ENCODE measurements around the gene CDC6.

CDC6 gene

GRCh38 chr17:40328386-40328766 is 40.7 kb downstream of the CDC6 start:
- Histone ChIP-seq H3K9ac (ENCODE audit: low read length) (peak overlapping the region; percentile 53), H2BK5ac (ENCODE audit: low read depth, low read length, poor library complexity, severe bottlenecking) (no peak overlapping the region), H3K36me3 (ENCODE audit: control insufficient read depth in 1 of 2, insufficient read depth in 2 of 2, low read depth in 1 of 2, low read length in 2 of 2) (peaks cover 9 to 30% of the 10 kb centered on the region in 2 experiments), H3K18ac (ENCODE audit: low read depth in 1 of 2, low read length in 2 of 2) (no peak overlapping the region), H3K4me1 (ENCODE audit: control insufficient read depth, insufficient read depth, low read depth, low read length) (peaks cover 59% of the 10 kb centered on the region), H3K27ac (ENCODE audit: low read length, poor library complexity, severe bottlenecking) (no peak overlapping the region), H3K79me1 (replicated peaks; ENCODE audit: low read length, poor library complexity, severe bottlenecking) (peaks cover 31% of the 10 kb centered on the region), H3K4me2 (ENCODE audit: low read length, poor library complexity, severe bottlenecking) (no peak overlapping the region), H2AFZ (ENCODE audit: low read depth, low read length) (no peak overlapping the region), H3K23ac (ENCODE audit: low read length in 2 of 2) (no peak overlapping the region), H2BK120ac (ENCODE audit: low read depth, low read length) (no peak overlapping the region), H2BK12ac (ENCODE audit: low read length in 2 of 2) (no peak overlapping the region), H4K8ac (ENCODE audit: low read length) (no peak overlapping the region), H3K27me3 (ENCODE audit: control insufficient read depth in 1 of 2, insufficient read depth in 1 of 2, low read length in 2 of 2) (no peaks in the 10 kb centered on the region), H2AK5ac (ENCODE audit: low read length, severe bottlenecking) (no peak overlapping the region), H3K9me3 (ENCODE audit: control insufficient read depth, low read length) (no peaks in the 10 kb centered on the region), H3K4me3 (ENCODE audit: insufficient read depth in 1 of 2, low read depth in 1 of 2, low read length in 2 of 2) (no peak overlapping the region), H3K4ac (ENCODE audit: low read depth in 1 of 2, low read length in 2 of 2) (no peak overlapping the region), H4K91ac (ENCODE audit: low read length) (no peak overlapping the region), H3K14ac (ENCODE audit: low read length in 2 of 2) (no peak overlapping the region), H2BK15ac (ENCODE audit: low read depth, poor library complexity, severe bottlenecking) (no peak overlapping the region)
- no peak for DNase-seq
- WGBS = no CpG with 5 or more reads among the region's 2 CpGs

GRCh38 chr17:40329839-40330794 is 42.4 kb downstream of the CDC6 start:
- no peak overlapping the region for H3K4me2 ChIP-seq (ENCODE audit: low read length, poor library complexity, severe bottlenecking)
- peak overlapping the region; percentile 45 for H4K8ac ChIP-seq (ENCODE audit: low read length)
- H3K4me3 ChIP-seq (ENCODE audit: insufficient read depth in 1 of 2, low read depth in 1 of 2, low read length in 2 of 2) = no peak overlapping the region
- DNase-seq = no peak
- no peak overlapping the region for H3K18ac ChIP-seq (ENCODE audit: low read depth in 1 of 2, low read length in 2 of 2)
- H2BK5ac ChIP-seq (ENCODE audit: low read depth, low read length, poor library complexity, severe bottlenecking) = no peak overlapping the region
- H3K9me3 ChIP-seq (ENCODE audit: control insufficient read depth, low read length) = no peaks in the 10 kb centered on the region
- peaks cover 59% of the 10 kb centered on the region for H3K4me1 ChIP-seq (ENCODE audit: control insufficient read depth, insufficient read depth, low read depth, low read length)
- peak overlapping the region; percentile 17 for H3K9ac ChIP-seq (ENCODE audit: low read length)
- H3K27ac ChIP-seq (ENCODE audit: low read length, poor library complexity, severe bottlenecking) = no peak overlapping the region
- no peaks in the 10 kb centered on the region for H3K27me3 ChIP-seq (ENCODE audit: control insufficient read depth in 1 of 2, insufficient read depth in 1 of 2, low read length in 2 of 2)
- H2AFZ ChIP-seq (ENCODE audit: low read depth, low read length) = no peak overlapping the region
- H3K79me1 ChIP-seq (replicated peaks; ENCODE audit: low read length, poor library complexity, severe bottlenecking) = peaks cover 36% of the 10 kb centered on the region
- H4K91ac ChIP-seq (ENCODE audit: low read length) = no peak overlapping the region
- H2BK15ac ChIP-seq (ENCODE audit: low read depth, poor library complexity, severe bottlenecking) = no peak overlapping the region
- H2AK5ac ChIP-seq (ENCODE audit: low read length, severe bottlenecking) = peak overlapping the region; percentile 37
- no peak overlapping the region for H2BK120ac ChIP-seq (ENCODE audit: low read depth, low read length)
- H3K14ac ChIP-seq (ENCODE audit: low read length in 2 of 2) = peak overlapping the region in 1 of 2 experiments; percentile 53
- no peak overlapping the region for H2BK12ac ChIP-seq (ENCODE audit: low read length in 2 of 2)
- 81% methylated on average over 10 of the region's 11 CpGs for WGBS
- no peak overlapping the region for H3K23ac ChIP-seq (ENCODE audit: low read length in 2 of 2)
- H3K4ac ChIP-seq (ENCODE audit: low read depth in 1 of 2, low read length in 2 of 2) = no peak overlapping the region
- peaks cover 9 to 35% of the 10 kb centered on the region in 2 experiments for H3K36me3 ChIP-seq (ENCODE audit: control insufficient read depth in 1 of 2, insufficient read depth in 2 of 2, low read depth in 1 of 2, low read length in 2 of 2)

GRCh38 chr17:40330850-40331470 is 43.3 kb downstream of the CDC6 start:
- no peak overlapping the region for H2AK5ac ChIP-seq (ENCODE audit: low read length, severe bottlenecking)
- no peak overlapping the region for H3K27ac ChIP-seq (ENCODE audit: low read length, poor library complexity, severe bottlenecking)
- no peak overlapping the region for H3K14ac ChIP-seq (ENCODE audit: low read length in 2 of 2)
- no peak overlapping the region for H2BK15ac ChIP-seq (ENCODE audit: low read depth, poor library complexity, severe bottlenecking)
- over 99% methylated on average over 8 of the region's 10 CpGs for WGBS
- H3K27me3 ChIP-seq (ENCODE audit: control insufficient read depth in 1 of 2, insufficient read depth in 1 of 2, low read length in 2 of 2) = no peaks in the 10 kb centered on the region
- peaks cover 31% of the 10 kb centered on the region for H3K79me1 ChIP-seq (replicated peaks; ENCODE audit: low read length, poor library complexity, severe bottlenecking)
- H3K4me3 ChIP-seq (ENCODE audit: insufficient read depth in 1 of 2, low read depth in 1 of 2, low read length in 2 of 2) = no peak overlapping the region
- no peak overlapping the region for H2BK12ac ChIP-seq (ENCODE audit: low read length in 2 of 2)
- no peak overlapping the region for H3K4me2 ChIP-seq (ENCODE audit: low read length, poor library complexity, severe bottlenecking)
- H3K4me1 ChIP-seq (ENCODE audit: control insufficient read depth, insufficient read depth, low read depth, low read length) = peaks cover 55% of the 10 kb centered on the region
- no peak overlapping the region for H3K23ac ChIP-seq (ENCODE audit: low read length in 2 of 2)
- H2BK120ac ChIP-seq (ENCODE audit: low read depth, low read length) = no peak overlapping the region
- DNase-seq = no peak
- no peak overlapping the region for H2AFZ ChIP-seq (ENCODE audit: low read depth, low read length)
- no peak overlapping the region for H3K18ac ChIP-seq (ENCODE audit: low read depth in 1 of 2, low read length in 2 of 2)
- no peak overlapping the region for H4K91ac ChIP-seq (ENCODE audit: low read length)
- H3K36me3 ChIP-seq (ENCODE audit: control insufficient read depth in 1 of 2, insufficient read depth in 2 of 2, low read depth in 1 of 2, low read length in 2 of 2) = peaks cover 9 to 35% of the 10 kb centered on the region in 2 experiments
- no peaks in the 10 kb centered on the region for H3K9me3 ChIP-seq (ENCODE audit: control insufficient read depth, low read length)
- no peak overlapping the region for H3K4ac ChIP-seq (ENCODE audit: low read depth in 1 of 2, low read length in 2 of 2)
- no peak overlapping the region for H4K8ac ChIP-seq (ENCODE audit: low read length)
- H2BK5ac ChIP-seq (ENCODE audit: low read depth, low read length, poor library complexity, severe bottlenecking) = no peak overlapping the region
- H3K9ac ChIP-seq (ENCODE audit: low read length) = peak overlapping the region; percentile 17

Data from mesenchymal stem cell (in vitro differentiated cells and primary cell).